Mononuclear cell (primary cell): Measurements from ENCODE around the gene SMYD3. TPM values are rescaled to one million over a fixed set of nuclear protein-coding genes. Genes with fewer than 3 reads are reported as not detected.
"Not testable (repeated sequence)": the region's sequence is repeated elsewhere in the genome, so short reads cannot be mapped to it uniquely, and the experiment has no call there.

ENCODE experiments used
- H3K27me3 ChIP-seq: 2 replicates; pipeline ENCODE4 v1.6.0; 2011; ENCODE audit warnings: low read length, control low read depth; ENCODE audit not compliant: insufficient read depth
- H3K4me1 ChIP-seq: 2 replicates; pipeline ENCODE4 v1.5.1; 2011; ENCODE audit warnings: mild to moderate bottlenecking, low read length, control low read depth; ENCODE audit not compliant: insufficient read depth
- H3K4me3 ChIP-seq: 2 replicates; pipeline ENCODE4 v1.5.1; 2011; ENCODE audit warnings: mild to moderate bottlenecking, low read length, moderate library complexity
- H3K9me3 ChIP-seq: 2 replicates; pipeline ENCODE4 v1.5.1; 2011; ENCODE audit warnings: low read depth, mild to moderate bottlenecking, control low read depth, low read length
- total RNA-seq: library from RNA; depleted of rRNA; stranded (reverse); fragments of >200 nt; gene quantifications from one replicate; pipeline ENCODE4 v1.2.3, GENCODE V29; 2012

Gene SMYD3
- total RNA-seq, 1 donor, result 18.2 TPM

GRCh38 chr1:245800901-245801605 lies 706.0 kb downstream of the SMYD3 start:
- no peaks in the 10 kb centered on the region for H3K9me3 ChIP-seq
- H3K4me3 ChIP-seq, result no peak overlapping the region
- no peaks in the 10 kb centered on the region for H3K4me1 ChIP-seq
- no peaks in the 10 kb centered on the region for H3K27me3 ChIP-seq

DNA sequence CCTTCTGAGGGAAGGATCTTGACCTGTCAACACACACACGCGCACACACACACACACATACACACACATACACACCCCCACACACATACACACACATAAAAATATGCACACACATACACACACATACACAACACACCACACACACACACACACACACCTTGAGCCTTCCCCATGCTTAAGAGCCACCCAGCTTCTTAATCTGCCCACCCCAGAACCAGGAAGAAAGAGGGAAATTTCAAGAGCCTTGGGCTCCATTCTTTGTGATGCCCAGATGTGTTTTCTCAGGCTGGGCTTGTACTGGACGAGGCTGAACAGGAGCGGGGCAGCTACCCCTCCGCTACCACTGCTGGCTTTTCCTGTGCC lies 708.7 kb downstream of the SMYD3 start:
- no peaks in the 10 kb centered on the region for H3K27me3 ChIP-seq
- H3K4me1 ChIP-seq, result no peaks in the 10 kb centered on the region

DNA sequence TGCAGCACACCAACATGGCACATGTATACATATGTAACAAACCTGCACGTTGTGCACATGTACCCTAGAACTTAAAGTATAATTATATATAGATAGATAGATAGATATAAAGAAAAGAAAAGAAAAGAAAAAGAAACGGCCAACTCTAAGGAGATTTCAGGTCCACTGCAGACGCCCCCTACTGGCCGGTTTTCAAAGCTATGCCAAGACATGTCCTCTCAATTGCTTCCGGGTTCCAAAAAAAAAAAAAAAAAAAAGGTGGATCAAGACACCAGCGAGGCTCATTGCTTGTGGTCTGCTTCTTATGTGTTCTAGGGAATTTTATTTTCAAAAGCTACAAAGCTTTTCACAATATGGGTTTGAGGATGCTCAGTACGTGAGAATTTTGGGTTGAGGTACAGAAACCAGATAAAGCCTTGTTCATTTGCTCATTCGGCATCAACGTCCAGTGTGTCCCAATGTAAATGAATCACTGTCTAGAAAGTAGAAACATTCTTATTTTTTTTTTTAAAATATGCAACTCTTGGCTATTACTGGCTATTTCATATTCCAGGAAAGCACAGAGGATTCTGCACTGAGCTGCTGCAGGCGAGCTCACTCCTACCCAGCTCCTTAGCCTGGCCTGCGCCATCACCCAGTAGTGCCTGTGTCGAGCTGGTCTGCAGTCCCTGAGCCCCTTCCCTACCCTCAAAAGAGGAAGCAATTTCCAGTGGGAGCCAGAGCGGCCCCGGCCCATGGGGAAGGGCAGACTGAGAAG lies 709.3 kb downstream of the SMYD3 start:
- Histone ChIP-seq H3K9me3 (no peaks in the 10 kb centered on the region), H3K4me3 (no peak overlapping the region), H3K4me1 (no peaks in the 10 kb centered on the region), H3K27me3 (no peaks in the 10 kb centered on the region)

More for the DNA sequence above, 708.7 kb downstream of the SMYD3 start:
- Histone ChIP-seq H3K9me3 (no peaks in the 10 kb centered on the region), H3K4me3 (no peak overlapping the region)

DNA sequence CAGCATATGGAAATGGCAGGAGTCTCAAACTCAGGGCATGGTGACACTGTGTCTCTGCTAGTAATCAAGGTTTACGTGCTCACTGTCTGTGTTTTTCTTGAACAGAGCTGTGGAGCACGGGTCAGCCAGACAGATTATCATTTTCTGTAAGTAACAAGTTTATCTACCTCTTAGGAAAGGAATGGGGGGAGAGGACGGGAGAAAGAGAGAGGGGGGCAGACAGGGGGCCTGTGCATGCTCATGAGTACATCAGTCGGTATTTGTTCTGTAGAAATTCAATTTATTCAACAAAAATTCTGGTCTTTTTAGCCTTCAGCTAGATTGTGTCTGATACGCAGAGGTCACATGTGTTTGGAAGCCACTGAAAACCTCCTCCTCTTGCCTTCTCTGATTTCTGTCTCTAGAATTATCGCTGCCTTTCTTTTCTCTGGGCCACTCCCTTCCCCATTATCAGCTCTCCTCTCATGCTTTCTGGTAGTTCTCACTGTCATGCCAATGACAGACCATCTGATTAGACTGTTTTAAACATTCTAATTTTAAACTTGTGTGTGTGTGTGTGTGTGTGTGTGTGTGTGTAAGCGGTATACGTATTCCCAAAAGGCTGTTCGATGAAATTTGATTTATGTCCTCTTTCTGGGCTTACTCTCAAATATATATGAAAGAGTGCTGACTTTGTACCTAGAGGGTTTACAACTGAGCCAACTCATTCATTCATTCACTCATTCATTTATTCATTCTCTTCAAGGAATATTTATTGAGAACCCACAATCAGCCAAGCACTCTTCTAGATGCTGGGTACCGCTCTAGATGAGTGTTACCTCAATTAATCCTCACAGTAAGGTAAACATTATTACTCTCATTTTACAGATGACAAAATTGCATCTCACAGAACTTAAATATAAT lies 715.4 kb downstream of the SMYD3 start:
- Histone ChIP-seq H3K27me3 (no peaks in the 10 kb centered on the region), H3K4me3 (no peak overlapping the region), H3K9me3 (no peaks in the 10 kb centered on the region), H3K4me1 (no peaks in the 10 kb centered on the region)

DNA sequence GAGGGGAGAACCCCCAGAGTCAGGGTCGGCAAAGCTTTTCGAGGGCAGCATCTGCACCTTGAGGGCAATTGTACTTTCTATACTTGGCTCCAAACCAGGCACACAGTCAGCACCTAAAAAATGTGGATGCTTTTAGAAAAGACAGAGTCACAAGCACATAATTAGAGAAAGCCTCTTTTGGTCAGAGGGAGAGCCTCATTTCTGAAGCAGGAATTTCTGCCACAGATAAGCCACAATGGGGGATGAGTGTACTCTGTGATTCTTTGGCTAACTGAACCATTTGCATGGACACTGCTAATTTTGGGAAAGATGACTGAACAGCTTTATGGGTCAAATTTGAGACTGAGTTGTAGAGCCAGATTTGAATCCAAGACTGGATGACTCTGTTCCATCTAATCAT lies 716.6 kb downstream of the SMYD3 start:
- H3K4me3 ChIP-seq, result no peak overlapping the region
- H3K27me3 ChIP-seq, result no peaks in the 10 kb centered on the region
- no peaks in the 10 kb centered on the region for H3K4me1 ChIP-seq
- H3K9me3 ChIP-seq, result no peaks in the 10 kb centered on the region

DNA sequence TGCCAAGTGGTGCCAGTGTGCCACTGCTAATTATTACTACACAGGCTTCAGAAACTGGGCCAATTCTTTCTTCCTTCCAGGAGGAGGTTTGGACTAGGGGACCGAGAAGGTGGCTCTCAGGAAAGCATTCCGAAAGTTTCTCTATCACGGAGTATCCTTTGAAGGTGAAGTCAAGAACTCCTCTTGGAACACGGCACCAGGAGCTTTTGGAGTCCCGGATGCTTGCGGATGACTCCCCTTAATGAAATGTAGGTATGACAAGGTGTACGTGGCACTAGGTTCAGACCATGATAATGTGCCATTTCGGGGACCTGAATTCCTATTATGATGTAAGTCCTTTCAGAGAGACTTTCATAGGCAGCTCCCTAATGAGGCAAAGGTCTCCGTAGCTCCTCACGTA lies 718.2 kb downstream of the SMYD3 start:
- H3K27me3 ChIP-seq, result no peaks in the 10 kb centered on the region
- no peaks in the 10 kb centered on the region for H3K9me3 ChIP-seq
- H3K4me3 ChIP-seq, result no peak overlapping the region

DNA sequence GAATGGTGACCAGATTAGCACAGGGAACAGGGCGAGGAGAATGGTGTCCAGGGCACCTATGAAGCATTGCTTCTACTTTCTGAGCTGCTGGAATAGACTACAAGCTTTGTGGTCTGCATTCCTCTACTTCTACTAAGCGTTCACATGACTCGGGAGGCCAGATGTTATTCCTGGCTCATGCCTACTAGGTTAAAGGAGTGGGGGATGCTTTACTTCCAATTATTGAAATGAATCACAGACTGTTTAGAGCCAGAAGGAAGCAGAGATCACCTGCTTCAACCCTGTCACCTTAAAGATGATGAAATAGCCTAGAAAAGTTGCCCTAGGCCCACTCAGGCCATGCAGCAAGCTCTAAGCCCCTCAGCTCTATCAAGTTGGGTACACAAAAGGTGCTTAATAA lies 718.8 kb downstream of the SMYD3 start:
- Histone ChIP-seq H3K27me3 (no peaks in the 10 kb centered on the region), H3K4me3 (no peak overlapping the region), H3K9me3 (no peaks in the 10 kb centered on the region), H3K4me1 (no peaks in the 10 kb centered on the region)

More for the DNA sequence above, 718.2 kb downstream of the SMYD3 start:
- no peaks in the 10 kb centered on the region for H3K4me1 ChIP-seq

GRCh38 chr1:245786948-245787347 lies 720.1 kb downstream of the SMYD3 start:
- Histone ChIP-seq H3K27me3 (no peaks in the 10 kb centered on the region), H3K9me3 (no peaks in the 10 kb centered on the region), H3K4me1 (no peaks in the 10 kb centered on the region), H3K4me3 (no peak overlapping the region)

GRCh38 chr1:245779797-245780755 lies 727.0 kb downstream of the SMYD3 start:
- Histone ChIP-seq H3K9me3 (no peaks in the 10 kb centered on the region), H3K27me3 (no peaks in the 10 kb centered on the region)

GRCh38 chr1:245777752-245778151 lies 729.3 kb downstream of the SMYD3 start:
- H3K4me3 ChIP-seq, result no peak overlapping the region
- H3K4me1 ChIP-seq, result no peaks in the 10 kb centered on the region
- no peaks in the 10 kb centered on the region for H3K9me3 ChIP-seq
- H3K27me3 ChIP-seq, result no peaks in the 10 kb centered on the region

More at GRCh38 chr1:245779797-245780755, 727.0 kb downstream of the SMYD3 start:
- no peak overlapping the region for H3K4me3 ChIP-seq
- H3K4me1 ChIP-seq, result no peaks in the 10 kb centered on the region

GRCh38 chr1:245776694-245777332 lies 730.3 kb downstream of the SMYD3 start:
- Histone ChIP-seq H3K4me1 (no peaks in the 10 kb centered on the region), H3K27me3 (no peaks in the 10 kb centered on the region), H3K4me3 (no peak overlapping the region), H3K9me3 (no peaks in the 10 kb centered on the region)

GRCh38 chr1:245776139-245776538 lies 730.9 kb downstream of the SMYD3 start:
- Histone ChIP-seq H3K4me1 (no peaks in the 10 kb centered on the region), H3K9me3 (no peaks in the 10 kb centered on the region), H3K27me3 (no peaks in the 10 kb centered on the region), H3K4me3 (no peak overlapping the region)

- not testable (repeated sequence) for H3K27me3 ChIP-seq, H3K9me3 ChIP-seq, H3K4me1 ChIP-seq, H3K4me3 ChIP-seq
These were observed 732.1 kb downstream of the SMYD3 start for GRCh38 chr1:245774931-245775330.

- H3K9me3 ChIP-seq, result no peaks in the 10 kb centered on the region
These were observed 732.9 kb downstream of the SMYD3 start for GRCh38 chr1:245774196-245774595.

More at GRCh38 chr1:245774196-245774595, 732.9 kb downstream of the SMYD3 start:
- H3K4me3 ChIP-seq, result no peak overlapping the region
- no peaks in the 10 kb centered on the region for H3K4me1 ChIP-seq
- H3K27me3 ChIP-seq, result no peaks in the 10 kb centered on the region
